Activated CD4-positive, alpha-beta T cell treated with anti-CD3 and anti-CD28 coated beads for 1 hour (primary cell): ENCODE measurements around the gene DRICH1.
"Not testable (repeated sequence)": the region's sequence is repeated elsewhere in the genome, so short reads cannot be mapped to it uniquely, and the experiment has no call there.

ENCODE experiments used
- DNase-seq: peaks from one replicate; pipeline ENCODE4 v3.0.0-alpha.2; 2020

DRICH1 gene, protein sequence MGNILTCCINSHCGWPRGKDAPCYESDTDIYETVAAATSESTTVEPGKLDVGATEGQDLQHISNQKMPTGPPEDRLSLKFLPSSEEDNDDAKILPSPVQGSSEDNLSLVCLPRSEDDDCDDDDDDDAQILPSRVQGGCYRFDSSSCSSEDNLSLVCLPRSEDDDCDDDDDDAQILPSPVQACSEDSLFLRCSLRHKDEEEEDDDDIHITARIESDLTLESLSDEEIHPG

DNA sequence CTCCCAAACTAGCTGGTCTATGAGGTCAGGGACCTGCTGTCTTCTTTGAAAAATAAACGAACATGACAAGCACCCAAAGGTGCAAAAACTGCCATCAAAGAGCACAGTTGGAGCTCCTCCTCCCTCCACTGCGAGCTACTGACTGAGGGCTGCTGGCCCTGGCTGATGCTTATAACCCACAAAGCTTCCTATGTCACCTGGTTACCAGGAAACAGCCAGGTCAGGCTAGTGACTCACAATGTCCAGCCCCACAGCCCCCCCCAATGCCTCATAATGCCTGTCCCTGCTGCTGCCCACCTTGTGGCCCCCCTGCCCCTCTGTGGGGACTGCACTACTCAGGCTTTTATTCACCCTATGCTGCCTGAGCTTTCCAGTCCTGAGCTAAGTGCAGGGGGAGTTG lies at the start of gene DRICH1:
Gene DRICH1, minus strand, starts transcription at position 144 of the 400 bp plus-strand sequence. CDS start 298 bp downstream, outside the sequence.
- no peak for DNase-seq

DNA sequence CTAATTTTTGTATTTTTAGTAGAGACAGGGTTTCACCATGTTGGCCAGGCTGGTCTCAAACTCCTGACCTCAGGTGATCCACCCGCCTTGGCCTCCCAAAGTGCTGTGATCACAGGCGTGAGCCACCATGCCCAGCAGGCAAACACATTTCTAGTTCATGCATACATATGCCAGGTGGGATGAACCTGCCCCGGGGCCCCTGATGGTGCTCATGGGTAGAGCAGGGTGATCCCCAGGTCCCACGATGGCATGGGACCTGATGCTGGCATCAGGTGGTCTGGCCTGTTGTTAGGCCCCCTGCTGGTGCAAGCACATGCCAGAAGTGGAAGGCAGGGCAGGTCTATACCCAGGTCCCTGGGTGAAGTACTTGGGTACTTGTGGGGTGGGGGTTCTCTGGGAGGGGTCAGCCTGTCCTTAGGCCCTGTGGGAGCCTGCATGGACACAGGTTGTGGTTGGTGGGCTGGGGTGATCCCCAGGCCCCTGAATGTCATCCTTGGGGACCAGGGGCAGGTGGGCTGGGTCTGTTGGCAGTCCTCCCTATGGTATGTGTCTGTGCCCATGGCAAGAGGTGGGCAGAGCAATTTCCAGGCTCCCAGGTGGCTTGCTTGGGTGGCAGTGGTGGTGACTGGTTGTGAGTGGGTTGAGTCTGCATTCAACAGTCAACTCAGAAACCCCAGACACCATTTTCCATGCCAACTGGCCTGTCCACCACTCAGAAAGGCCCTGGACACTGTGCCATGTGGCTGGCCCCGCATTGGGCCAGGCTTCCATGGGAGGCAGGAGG lies 49.1 kb upstream of the DRICH1 start:
- no peak for DNase-seq

DNA sequence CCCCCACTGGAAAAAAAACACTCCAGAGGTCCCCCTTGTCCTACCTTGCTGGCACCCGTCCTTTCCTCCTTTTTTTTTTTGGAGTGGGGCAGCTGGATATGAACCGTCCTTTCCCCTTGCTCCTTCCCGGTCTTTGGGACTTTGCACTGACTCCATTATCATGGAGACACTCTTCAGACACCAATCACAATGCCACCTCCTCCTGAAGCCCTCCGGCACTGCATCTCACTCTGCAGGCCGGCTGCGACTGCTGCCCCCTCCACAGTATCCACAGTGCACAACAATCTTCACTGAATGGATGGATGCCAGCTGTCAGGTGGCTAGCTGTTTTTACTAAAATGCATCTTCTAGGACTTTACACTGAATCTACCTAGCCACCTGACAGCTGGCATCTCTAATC lies 46.0 kb upstream of the DRICH1 start:
- DNase-seq: no peak

DNA sequence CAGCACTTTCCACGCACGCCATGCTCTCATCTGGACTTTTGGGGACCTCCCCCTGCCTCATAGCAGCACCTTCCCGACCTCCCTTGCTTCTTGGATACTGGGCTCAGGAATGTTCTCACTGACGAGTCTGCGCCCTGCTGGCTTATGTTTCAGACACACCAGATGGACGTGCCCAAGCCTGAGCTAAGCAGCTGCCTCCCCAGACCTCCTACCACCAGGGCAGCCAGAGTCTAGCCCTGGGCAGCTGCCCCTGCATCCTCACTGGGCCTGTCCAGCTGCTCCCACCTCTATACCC lies 45.5 kb upstream of the DRICH1 start:
- DNase-seq: no peak

DNA sequence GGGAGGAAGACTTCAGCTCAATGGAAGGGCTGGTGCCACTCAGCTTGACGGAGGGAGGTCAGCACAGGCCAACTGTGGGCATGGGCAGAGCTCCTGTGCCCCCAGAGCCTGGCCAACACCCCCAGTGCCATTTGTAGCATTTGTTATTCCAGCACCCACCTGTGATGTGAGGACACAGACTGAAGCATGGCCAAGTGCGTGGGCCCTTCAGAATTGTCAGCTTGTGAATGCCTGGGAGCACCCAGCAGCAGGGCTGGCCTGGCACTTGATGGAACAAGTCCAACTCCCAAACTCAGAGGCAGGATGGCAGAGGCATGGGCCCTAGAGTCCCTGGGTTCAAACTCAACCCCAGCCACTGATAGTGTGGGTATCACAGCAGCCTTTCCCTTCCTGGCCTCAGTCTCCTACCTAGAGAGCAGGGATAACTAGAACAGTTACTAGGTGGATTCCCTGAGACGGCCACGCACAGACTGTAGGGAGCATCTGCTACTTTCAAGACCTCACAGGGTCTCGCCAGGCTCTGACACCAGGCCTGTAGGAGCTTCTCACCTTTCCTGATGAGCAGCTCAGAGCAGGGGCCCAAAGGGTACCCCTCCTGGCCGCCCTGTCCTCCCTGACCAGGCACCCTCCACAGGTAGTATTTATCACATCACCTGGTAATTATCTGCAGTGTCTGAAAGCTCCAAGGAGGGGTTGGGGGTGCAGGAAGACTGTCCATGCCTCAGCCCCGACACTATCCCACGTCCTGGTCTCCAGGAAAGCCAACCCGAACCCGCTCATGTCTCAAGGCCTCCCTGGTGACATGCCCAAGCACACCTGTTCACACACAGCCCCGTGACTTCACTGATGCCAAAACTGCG lies 45.0 kb upstream of the DRICH1 start:
- not testable (repeated sequence) for DNase-seq

DNA sequence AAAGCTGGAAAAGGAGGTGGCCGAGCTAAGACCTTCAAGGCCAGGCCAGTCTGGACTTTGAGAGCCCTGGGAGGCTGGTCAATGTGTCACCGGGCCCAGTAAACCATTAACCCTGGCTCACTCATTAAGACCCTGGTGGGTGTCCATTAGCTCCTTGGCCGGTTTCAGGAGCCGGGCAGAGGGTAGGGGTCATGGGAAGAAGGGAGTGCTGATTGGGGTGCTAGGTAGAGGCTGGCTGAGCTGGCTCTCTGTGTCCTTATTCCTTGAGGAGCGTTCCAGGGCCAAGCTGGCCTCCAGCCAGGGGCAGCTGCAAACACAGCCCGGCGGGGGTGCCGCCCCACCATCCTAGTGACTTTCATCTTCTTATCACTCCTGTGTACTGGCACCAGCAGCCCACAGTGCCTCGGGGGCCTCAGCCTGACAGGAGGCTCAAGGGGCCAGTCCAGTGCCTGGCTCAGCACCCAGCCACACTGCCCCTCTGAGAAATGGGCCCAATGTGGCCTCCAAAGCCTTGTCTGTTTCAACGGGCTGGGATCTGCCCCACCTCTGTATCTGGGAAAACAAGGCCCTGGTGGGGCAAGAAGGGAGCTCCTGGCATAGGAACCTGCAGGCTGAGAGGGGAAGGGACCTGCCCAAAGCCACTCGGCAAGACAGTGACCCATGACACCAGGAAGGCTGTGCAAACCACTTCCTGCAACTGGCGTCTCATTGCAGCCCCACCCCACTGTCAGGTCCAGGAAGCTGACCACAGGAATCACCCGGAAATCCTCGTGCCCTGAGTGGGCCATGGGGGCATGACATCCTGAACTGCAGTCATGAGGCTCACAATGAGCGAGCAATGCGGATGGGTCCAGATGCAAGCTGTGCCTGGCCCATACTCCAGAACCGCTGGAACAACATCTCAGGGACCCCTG lies 43.6 kb upstream of the DRICH1 start:
- no peak for DNase-seq

DNA sequence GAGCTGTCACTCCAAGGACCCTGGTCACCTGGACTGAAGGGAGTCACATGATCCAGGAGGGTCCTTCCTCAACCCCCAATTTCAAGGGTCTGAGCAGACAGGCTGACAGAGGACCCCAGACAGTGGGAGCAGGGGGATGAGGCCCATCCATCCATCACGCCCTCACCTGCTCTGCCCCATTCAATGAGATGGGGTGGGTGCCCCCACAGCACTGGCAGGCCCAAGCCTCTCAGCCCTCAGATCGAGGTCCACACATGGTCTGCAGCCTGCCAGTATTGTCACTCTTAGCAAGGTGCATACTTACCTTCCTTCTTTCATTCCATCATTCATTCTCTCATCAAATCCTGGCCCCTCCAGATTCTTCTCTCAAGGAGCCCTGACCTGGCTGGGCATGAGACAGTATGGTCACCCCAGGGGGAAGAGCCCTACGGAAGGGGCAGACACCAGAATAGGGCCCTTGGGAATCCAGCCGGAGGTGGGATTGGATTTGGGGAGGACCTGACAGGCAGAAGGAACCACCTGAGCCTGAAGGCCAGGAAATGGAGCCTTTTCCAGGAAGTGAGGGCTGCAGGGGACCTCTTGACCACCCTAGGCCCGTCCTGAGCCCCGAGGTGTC lies 42.9 kb upstream of the DRICH1 start:
- not testable (repeated sequence) for DNase-seq

DNA sequence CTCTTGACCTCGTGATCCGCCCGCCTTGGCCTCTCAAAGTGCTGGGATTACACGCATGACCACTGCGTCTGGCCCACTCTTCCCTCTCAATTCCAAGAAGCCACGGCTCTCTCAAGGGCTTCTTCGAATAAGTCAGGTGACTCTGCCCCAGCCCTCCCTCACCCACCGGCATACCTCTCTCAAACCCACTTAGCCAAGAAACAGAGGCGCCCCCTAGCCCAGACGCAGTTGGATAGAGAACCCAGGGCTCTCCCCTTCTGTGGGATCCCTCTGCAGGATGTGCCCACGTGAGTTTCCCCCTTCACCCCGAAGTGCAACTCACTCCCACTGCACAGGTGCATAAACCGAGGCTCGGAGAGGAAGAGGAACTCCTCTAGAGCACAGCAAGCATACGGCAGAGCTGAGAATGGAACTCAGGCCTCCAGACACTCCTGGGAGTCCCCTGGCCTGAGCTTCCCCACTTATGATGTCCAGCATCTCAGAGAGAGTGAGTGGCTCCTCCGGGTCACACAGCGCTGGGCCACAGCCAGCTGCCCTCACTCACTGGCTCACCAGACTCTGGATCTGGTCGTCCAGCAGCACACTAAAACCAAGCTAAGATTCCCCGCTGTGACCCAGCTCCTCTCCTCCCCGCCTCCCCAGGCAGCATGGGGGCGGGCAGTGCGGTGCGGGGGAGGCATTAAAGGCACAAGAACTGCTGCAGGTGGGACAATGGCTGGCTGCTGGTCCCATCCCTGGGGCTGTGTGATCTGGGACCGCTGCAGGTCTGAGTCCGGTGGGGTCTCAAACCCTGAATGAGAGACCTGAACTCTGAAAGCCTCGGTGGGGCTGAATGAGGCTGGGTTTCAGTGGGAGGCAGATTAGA lies 41.9 kb upstream of the DRICH1 start:
- no peak for DNase-seq

DNA sequence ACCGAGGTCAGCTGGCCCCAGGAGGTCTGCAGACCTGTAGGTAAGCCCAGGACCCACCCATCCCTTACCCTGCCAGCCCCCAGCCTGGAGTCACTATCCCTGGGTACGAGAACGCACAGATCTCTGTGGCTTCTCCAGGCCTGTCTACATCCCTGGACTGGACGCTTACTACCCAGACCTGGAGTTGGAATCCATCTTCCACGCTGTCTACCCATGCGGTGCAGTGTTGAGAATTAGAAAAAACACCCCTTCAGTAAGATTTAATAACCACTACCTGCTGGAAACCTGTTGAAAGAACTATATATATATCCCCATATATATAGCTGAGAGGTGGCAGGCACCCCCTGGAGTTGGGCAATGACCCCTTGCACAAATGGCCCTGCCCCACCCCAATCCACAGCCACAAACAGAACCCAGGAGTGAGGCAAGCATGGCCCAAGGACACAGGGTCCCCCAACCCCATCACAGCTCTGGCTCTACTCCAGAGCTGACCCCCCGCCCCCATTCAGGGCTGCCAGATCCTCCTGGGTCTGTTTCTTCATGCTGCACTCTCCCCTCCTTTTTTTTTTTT lies 41.0 kb upstream of the DRICH1 start:
- DNase-seq: no peak

DNA sequence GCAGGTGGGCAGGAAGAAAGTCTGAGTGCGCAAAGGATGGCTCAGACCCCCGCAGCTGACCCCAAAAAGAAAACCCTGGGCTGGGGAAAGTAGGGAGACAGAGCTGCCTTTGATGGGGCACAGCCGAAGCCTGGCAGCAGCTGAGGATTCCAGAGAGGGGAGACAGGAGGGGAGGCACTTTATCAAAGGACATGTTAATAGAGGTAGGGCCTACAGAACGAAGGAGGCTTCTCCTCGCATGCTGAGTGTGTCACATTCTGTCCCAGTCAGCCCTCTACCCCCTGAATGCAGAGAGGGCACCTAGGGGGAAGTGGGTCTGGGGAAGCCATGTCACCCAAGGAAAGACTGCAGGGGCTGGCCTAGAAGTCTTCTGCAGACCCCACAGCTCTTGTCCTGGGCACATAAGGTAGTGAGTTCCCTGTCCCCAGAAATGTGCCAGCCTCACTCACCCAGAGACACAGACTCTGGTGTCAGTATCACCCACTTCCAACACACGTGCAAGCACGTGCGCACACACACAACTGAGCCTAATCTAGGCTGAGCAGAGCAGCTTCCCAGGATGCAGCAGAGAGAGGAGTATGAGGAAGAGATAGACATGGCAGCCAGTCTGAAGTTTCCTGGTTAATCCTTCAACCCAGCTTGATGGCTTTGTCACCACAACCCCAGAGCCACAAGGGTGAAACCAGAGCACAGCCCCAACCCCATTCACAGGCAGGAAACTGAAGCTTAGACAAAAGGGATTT lies 40.4 kb upstream of the DRICH1 start:
- not testable (repeated sequence) for DNase-seq

DNA sequence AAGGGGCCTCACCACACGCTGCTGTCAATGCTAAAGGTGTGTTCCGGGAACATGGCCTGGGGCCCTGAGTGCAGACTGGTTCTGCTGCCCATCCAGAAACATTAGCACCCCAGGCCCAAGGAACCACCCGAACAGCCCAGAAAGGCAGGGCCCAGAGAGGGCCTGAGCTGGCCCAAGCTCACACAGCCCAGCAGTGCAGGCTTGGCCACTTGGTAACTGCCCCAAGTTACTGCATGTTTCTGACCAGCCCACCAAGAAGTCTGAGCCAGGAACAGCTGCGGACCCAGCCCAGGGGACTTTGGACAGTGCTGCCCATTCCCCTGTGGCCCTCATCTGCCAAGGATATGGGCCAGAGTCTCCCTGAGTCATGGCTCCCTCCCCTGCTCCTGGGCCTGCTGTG lies 39.3 kb upstream of the DRICH1 start:
- not testable (repeated sequence) for DNase-seq

DNA sequence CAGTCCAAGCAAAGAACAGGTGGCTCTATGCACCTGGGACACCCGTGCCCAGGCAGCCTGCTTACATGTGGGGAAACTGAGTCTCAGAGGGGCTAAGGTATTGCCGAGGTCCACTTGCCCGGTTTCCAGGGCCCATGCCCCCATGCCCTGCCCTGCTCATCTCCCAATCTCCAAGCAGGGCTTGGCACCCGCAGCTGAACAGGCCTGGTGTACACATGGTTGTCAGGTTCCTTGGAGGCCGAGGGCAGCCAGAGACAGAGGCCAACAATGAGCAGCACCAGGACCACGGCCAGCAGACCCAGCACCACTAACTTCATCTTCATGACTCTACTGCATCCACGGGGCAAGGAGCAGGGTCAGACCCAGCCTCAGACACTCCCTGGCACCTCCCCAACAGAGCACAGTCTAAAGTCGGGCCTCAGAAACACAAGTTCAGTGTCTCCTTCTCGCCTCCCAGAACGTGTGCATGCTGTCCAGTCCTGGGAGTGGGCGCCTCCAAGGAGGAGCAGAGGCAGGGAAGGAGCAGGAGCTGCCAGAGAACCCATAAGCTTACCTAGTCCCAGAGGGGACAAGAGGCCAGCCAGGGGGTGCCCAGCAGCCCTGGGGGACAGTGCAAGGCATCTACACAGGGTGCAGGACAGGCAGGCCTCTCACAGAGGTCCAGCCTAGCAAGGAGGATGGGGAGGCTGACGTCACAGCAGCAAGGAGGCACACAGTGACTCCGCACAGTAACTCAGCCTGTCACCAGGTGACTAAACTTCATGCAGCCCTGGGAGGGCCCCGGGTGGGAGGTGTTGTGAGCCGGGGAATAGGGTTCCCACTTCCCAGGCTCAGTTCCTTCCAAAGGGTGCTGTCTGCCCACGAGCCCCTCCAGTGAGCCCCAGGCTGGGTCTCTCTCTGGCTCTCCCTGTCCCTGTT lies 38.5 kb upstream of the DRICH1 start:
- DNase-seq: no peak

DNA sequence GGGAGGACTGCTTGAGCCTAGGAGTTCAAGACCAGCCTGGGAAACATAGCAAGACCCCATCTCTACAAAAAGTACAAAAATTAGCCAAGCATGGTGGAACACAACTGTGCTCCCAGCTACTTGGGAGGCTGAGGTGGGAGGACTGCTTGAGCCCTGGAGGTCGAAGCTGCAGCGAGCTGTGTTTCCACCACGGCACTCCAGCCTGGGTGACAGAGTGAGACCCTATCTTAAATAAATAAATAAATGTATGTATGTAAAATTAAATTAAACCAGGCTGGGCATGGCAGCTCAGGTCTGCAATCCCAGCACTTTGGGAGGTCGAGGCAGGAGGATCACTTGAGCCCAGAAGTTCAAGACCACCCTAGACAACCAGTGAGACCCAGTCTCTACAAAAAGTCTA lies 28.3 kb upstream of the DRICH1 start:
- DNase-seq: not testable (repeated sequence)

DNA sequence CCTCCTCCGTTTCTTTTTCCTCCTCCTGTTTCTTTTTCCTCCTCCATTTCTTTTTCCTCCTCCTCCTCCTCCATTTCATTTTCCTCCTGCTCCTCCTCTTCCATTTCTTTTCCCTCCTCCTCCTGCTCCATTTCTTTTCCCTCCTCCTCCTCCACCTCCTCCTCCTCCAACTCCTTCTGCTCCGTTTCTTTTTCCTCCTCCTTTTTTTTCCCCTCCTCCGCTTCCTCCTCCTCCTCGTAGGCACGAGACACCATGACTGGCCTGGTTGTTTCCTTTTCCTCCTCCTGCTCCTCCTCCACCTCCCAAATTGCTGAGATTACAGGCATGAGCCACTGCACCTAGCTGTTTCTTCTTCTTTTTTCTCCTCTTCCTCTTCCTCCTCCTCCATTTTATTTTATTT lies 25.6 kb upstream of the DRICH1 start:
- no peak for DNase-seq

DNA sequence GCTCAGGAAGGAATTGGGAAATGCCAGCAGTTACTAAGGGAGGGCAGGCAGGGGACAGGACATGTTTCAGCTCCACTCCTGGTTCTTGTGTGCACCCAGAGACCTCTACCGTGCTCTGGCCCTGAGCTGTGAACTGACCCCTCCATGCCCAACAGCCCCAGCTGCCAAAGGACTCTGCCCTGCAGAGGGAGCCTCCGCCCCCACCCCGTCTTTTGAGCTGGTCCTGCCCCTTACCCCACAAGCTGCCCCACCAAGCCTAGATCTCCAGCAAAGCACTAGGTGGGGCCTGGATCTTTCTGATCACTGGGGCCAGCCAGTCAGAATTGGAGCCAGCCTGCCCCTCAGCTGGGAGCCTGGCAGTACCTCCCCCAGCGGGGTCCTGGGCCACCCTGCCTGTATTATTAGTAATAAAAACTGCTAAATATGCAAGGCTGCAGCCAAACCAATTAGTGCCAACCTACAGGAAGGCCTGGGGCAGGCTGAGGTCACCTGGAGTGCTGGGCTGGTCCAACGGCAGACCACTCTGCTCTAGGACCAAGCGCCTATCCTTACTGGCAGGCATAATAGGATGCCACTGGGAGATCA lies 23.9 kb upstream of the DRICH1 start:
- DNase-seq: no peak

DNA sequence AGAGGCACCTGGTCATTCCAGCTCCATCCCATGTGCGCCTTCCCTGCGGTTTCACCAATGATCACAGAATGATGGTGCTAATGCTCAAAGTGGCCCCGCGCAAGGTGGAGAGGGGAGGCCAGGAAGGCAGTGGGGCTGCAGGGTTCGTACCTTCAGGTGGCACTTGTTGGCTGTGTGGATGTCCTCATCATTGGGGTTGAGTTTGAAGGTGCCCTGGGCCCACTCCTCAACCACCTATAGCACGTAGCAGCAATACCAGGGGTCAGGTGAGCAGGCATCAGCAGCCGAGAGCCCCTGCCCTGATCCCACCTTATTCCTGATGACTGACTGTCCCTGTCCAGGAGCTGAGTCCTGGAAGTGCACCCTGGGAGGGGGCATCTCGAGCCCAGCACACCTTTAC lies 20.6 kb upstream of the DRICH1 start:
- DNase-seq: no peak

DNA sequence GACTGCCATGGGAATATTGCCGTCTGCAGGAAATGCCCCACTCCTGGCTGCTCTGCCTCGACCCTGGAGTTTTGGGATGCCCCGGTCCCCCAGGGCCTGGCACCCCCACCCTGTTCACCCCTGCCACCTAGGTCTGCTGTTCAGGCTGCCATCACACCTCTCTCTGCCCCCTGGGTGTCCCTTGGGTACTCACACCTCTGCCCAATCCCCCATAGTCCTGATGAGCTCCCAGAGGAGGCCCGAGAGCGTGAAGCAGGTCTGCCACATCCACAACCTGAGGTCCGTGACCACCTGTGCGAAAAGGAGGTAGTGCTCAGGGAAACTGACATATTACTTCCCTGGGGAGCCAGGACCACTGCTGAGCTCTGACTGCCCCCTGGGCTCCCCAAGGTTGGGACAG lies 20.2 kb upstream of the DRICH1 start:
- DNase-seq: no peak

DNA sequence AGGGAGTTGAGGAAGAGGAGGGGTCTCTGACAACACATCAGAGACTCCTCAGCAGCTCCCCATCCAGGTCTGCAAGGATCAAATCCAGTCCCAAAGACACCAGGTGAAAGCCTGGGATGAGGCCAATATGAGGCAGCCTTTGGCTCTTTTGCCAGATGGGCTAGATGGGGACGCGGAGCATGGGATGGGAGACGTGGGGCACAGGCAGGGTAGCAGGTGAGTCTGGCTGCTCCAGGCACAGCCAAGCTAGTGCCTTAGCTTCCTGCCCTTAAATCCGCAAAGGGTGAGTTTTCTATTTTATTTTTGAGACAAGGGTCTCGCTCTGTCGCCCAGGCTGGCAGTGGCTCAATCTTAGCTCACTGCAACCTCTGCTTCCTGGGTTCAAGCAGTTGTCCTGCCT lies 19.6 kb upstream of the DRICH1 start:
- DNase-seq: no peak

DNA sequence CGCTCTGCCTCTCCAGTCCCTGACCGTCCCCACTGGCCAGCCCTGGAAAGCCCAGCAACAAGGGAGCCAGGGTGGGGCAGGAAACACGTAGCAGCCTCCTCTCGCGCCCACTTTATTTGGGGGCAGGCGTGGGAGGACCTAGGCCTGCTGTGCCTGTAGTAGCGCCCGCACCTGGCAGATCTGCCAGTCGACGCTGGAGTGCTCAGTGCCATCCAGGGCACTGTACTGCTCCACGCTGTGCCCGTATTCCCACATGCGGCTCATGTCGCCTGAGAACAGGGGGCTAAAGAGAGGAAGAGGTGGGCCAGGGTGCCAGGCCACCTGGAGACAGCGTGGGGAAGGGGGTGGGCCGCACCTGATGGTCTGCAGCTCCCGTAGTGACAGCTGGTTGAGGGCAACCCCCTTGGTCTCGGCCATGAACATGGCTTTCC lies 17.0 kb upstream of the DRICH1 start:
- DNase-seq: no peak
